Karpas-422 (cell line): ENCODE data around the gene CDA. TPM values are rescaled to one million over a fixed set of nuclear protein-coding genes. Genes with fewer than 3 reads are reported as not detected.

ENCODE experiments used
- DNase-seq: peaks from one replicate; pipeline ENCODE4 v3.0.0-alpha.2; 2015
- H2AFZ ChIP-seq: fragments of 200-600 bp; sonication (generic); 2 replicates; pipeline ENCODE4 v1.6.1; 2014; ENCODE audit warnings: antibody characterized with exemption, low read length, mixed read lengths
- H3K27ac ChIP-seq: fragments of 200-600 bp; sonication (generic); 2 replicates; pipeline ENCODE4 v1.5.1; 2014; ENCODE audit warnings: mild to moderate bottlenecking, low read length, moderate library complexity
- H3K27me3 ChIP-seq: fragments of 200-600 bp; sonication (generic); 2 replicates; pipeline ENCODE4 v1.6.1; 2014; ENCODE audit warnings: low read length, mixed read lengths
- H3K36me3 ChIP-seq: fragments of 200-600 bp; sonication (generic); 2 replicates; pipeline ENCODE4 v1.6.1; 2014; ENCODE audit warnings: low read length, mixed read lengths; ENCODE audit not compliant: insufficient read depth
- H3K4me1 ChIP-seq: fragments of 200-600 bp; sonication (generic); 2 replicates; pipeline ENCODE4 v1.6.1; 2014; ENCODE audit warnings: mild to moderate bottlenecking, low read length, mixed read lengths
- H3K4me2 ChIP-seq: fragments of 200-600 bp; sonication (generic); 2 replicates; pipeline ENCODE4 v1.6.1; 2014; ENCODE audit warnings: low read length, low read depth, mild to moderate bottlenecking; ENCODE audit not compliant: poor library complexity, severe bottlenecking
- H3K4me3 ChIP-seq: fragments of 200-600 bp; sonication (generic); 2 replicates; pipeline ENCODE4 v1.5.1; 2014; ENCODE audit warnings: mild to moderate bottlenecking, antibody characterized with exemption, low read length, mixed read lengths
- H3K79me2 ChIP-seq: fragments of 200-600 bp; sonication (generic); 2 replicates; pipeline ENCODE4 v1.6.1; 2014; ENCODE audit warnings: mild to moderate bottlenecking, low read length, mixed read lengths
- H3K9ac ChIP-seq: fragments of 200-600 bp; sonication (generic); 2 replicates; pipeline ENCODE4 v1.6.0; 2014; ENCODE audit warnings: low read length
- H3K9me2 ChIP-seq: fragments of 200-600 bp; sonication (generic), shearing (Covaris generic); replicated peaks from 2 replicates; pipeline ENCODE4 v1.6.0; 2014; ENCODE audit warnings: mild to moderate bottlenecking, low read length, moderate library complexity; ENCODE audit not compliant: insufficient read depth
- H3K9me3 ChIP-seq: fragments of 300-700, 200-600 bp; sonication (generic); 2 replicates; pipeline ENCODE4 v1.6.1; 2014; ENCODE audit warnings: low read length, mixed read lengths
- H4K20me1 ChIP-seq: fragments of 200-600 bp; sonication (generic); 2 replicates; pipeline ENCODE4 v1.6.1; 2014; ENCODE audit warnings: mild to moderate bottlenecking, antibody characterized with exemption, low read length, low read depth; ENCODE audit not compliant: insufficient read depth
- total RNA-seq: library from RNA; depleted of rRNA; stranded (reverse); fragments of >200 nt; shearing (Covaris generic); gene quantifications from 2 replicates; pipeline ENCODE4 v1.2.3, GENCODE V29; 2014; ENCODE audit warnings: low replicate concordance; rRNA removed

The CDA gene
- total RNA-seq, result not detected in 2 replicates

DNA sequence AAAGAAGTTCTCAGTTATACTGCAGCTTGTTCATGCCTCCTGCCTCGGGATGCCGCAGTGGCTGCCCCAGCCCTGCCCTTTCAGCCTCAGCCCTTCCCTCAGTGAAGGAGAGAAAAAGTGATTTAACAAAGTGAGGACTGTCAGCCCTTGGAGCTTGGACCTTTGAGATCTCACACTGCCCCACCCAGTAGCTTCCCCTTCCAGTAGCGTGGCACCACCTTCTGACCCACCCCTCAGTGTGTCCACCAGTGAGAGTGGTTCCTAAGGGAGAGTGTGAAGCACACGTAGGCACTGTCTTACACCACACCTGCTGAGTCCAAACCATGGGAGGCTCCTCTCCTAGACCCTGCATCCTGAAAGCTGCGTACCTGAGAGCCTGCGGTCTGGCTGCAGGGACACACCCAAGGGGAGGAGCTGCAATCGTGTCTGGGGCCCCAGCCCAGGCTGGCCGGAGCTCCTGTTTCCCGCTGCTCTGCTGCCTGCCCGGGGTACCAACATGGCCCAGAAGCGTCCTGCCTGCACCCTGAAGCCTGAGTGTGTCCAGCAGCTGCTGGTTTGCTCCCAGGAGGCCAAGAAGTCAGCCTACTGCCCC, at the start of gene CDA:
TSS of gene CDA (plus strand) at position 464 of the 592 bp plus-strand sequence. CDS start at position 497, 33 bp downstream.
- Histone ChIP-seq H3K27me3 (no peaks in the 10 kb centered on the region), H3K27ac (no peak within 1 kb of the TSS), H3K4me3 (no peak within 1 kb of the TSS), H2AFZ (no peak within 1 kb of the TSS), H3K9me2 (no peaks in the 10 kb centered on the region), H3K4me2 (no peak within 1 kb of the TSS), H3K79me2 (no peaks in the 10 kb centered on the region), H3K9ac (no peak within 1 kb of the TSS), H3K9me3 (no peaks in the 10 kb centered on the region), H3K36me3 (no peaks in the 10 kb centered on the region), H3K4me1 (no peaks in the 10 kb centered on the region), H4K20me1 (no peaks in the 10 kb centered on the region)
- DNase-seq, result no peak

DNA sequence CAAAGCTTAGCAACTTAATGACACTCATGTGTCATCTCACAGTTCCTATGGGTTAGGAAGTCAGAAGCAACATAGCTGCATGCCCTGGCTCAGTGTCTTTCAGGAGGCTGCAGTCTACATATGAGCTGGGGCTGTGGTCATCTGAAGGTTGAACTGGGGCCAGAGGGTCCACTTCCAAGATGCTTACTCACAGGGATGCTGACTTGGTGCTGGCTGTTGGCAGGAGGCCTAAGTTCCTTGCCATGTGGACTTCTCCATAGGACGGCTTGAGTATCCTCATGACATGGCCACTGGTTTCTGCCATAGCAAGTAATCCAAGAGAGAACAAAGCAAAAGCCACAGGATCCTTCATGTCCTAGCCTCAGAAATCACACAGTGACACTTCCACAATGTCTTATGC, 48.6 kb upstream of the CDA start:
- H3K4me3 ChIP-seq, result no peak overlapping the region
- no peak for DNase-seq
- H3K9me3 ChIP-seq, result no peaks in the 10 kb centered on the region
- no peak overlapping the region for H3K4me2 ChIP-seq
- no peak overlapping the region for H3K9ac ChIP-seq
- no peak overlapping the region for H3K27ac ChIP-seq
- H3K4me1 ChIP-seq, result no peaks in the 10 kb centered on the region
- no peak overlapping the region for H2AFZ ChIP-seq
- H4K20me1 ChIP-seq, result no peaks in the 10 kb centered on the region
- no peaks in the 10 kb centered on the region for H3K36me3 ChIP-seq
- no peaks in the 10 kb centered on the region for H3K27me3 ChIP-seq
- H3K79me2 ChIP-seq, result no peaks in the 10 kb centered on the region
- H3K9me2 ChIP-seq, result no peaks in the 10 kb centered on the region

DNA sequence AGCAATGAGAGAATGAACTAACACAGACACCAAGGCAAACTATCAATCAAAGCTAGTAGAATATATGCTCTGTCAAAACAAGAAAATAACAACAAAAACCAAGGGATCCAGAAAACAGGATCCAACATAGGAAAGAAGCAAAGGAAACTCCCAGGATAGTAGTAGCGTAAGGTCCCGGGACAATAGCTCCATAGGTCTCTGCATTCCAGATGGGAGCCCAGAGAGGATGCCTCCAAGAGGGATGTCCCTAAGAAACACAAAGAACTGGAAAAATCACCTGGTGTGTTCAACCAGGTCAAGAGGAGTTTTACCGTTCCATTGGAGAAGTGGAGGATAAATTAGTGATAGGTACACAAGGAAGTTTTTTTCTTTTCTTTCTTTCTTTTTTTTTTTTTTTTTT, 42.3 kb upstream of the CDA start:
- Histone ChIP-seq H3K27me3 (no peaks in the 10 kb centered on the region), H3K4me3 (no peak overlapping the region), H3K27ac (no peak overlapping the region), H2AFZ (no peak overlapping the region), H3K36me3 (no peaks in the 10 kb centered on the region), H3K4me1 (peaks cover 9% of the 10 kb centered on the region), H3K9me3 (no peaks in the 10 kb centered on the region), H3K9ac (no peak overlapping the region), H3K79me2 (no peaks in the 10 kb centered on the region), H3K4me2 (no peak overlapping the region), H4K20me1 (no peaks in the 10 kb centered on the region), H3K9me2 (no peaks in the 10 kb centered on the region)
- DNase-seq, result no peak

DNA sequence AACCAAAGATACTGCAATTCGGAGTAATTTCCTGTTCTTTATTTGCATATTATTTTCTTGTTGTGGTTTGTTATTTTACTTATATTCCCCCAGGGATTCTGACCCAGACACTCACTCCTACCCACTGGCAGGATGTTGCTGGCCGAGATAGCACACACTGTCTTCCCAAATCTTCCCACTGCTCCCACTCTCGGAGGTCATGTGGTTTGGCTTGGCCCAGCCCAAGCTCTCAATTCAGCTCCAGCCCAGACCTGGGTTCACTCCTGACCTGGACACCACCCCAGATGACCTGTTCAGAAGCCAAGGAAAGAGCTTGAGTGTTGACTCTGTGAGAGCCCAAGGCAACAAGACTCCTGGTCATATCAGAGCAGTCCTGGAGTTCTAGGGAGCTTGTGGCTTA, 37.7 kb upstream of the CDA start:
- H3K27ac ChIP-seq, result no peak overlapping the region
- H3K9ac ChIP-seq, result no peak overlapping the region
- no peak overlapping the region for H3K4me2 ChIP-seq
- H3K9me2 ChIP-seq, result no peaks in the 10 kb centered on the region
- no peaks in the 10 kb centered on the region for H3K79me2 ChIP-seq
- no peak for DNase-seq
- H3K9me3 ChIP-seq, result no peaks in the 10 kb centered on the region
- no peaks in the 10 kb centered on the region for H4K20me1 ChIP-seq
- no peak overlapping the region for H2AFZ ChIP-seq
- H3K4me1 ChIP-seq, result peaks cover 9% of the 10 kb centered on the region
- no peak overlapping the region for H3K4me3 ChIP-seq
- H3K36me3 ChIP-seq, result no peaks in the 10 kb centered on the region
- H3K27me3 ChIP-seq, result no peaks in the 10 kb centered on the region

- Histone ChIP-seq H2AFZ (no peak within 1 kb of the TSS), H3K27me3 (no peaks in the 10 kb centered on the region), H3K9me3 (no peaks in the 10 kb centered on the region), H3K9me2 (no peaks in the 10 kb centered on the region), H3K36me3 (no peaks in the 10 kb centered on the region), H3K27ac (no peak within 1 kb of the TSS), H3K4me3 (no peak within 1 kb of the TSS), H3K4me2 (no peak within 1 kb of the TSS), H4K20me1 (no peaks in the 10 kb centered on the region), H3K9ac (no peak within 1 kb of the TSS), H3K4me1 (peaks cover 9% of the 10 kb centered on the region), H3K79me2 (no peaks in the 10 kb centered on the region)
- DNase-seq, result no peak
Measured at GRCh38 chr1:20551945-20552727, 36.8 kb upstream of the CDA start, which contains the start of gene FAM43B. Gene FAM43B, plus strand, starts transcription at chr1:20552573. Its CDS starts 401 bp downstream, at chr1:20552974.

DNA sequence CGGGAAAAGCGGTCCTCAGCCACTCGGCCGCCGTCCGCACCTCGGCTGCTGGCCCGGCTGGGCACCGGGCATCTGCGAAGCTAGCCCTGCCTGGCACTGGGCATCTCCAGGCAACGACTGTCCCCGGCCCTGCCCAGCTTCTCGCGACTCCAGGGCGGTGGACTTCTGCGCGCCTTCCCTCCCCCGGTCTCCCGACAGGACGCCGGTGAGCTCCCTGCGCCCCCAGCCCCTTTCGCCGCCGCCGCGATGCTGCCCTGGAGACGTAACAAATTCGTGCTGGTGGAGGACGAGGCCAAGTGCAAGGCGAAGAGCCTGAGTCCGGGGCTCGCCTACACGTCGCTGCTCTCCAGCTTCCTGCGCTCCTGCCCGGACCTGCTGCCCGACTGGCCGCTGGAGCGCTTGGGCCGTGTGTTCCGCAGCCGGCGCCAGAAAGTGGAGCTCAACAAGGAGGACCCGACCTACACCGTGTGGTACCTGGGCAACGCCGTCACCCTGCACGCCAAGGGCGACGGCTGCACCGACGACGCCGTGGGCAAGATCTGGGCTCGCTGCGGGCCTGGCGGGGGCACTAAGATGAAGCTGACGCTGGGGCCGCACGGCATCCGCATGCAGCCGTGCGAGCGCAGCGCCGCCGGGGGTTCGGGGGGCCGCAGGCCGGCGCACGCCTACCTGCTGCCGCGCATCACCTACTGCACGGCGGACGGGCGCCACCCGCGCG, 36.0 kb upstream of the CDA start:
- Histone ChIP-seq H3K27me3 (no peaks in the 10 kb centered on the region), H2AFZ (no peak overlapping the region), H4K20me1 (no peaks in the 10 kb centered on the region), H3K36me3 (no peaks in the 10 kb centered on the region), H3K9me3 (no peaks in the 10 kb centered on the region), H3K79me2 (no peaks in the 10 kb centered on the region), H3K27ac (no peak overlapping the region), H3K4me3 (no peak overlapping the region), H3K4me1 (peaks cover 9% of the 10 kb centered on the region), H3K4me2 (no peak overlapping the region), H3K9ac (no peak overlapping the region), H3K9me2 (no peaks in the 10 kb centered on the region)
- no peak for DNase-seq

- no peak overlapping the region for H3K9ac ChIP-seq
- H3K4me1 ChIP-seq, result peaks cover 9% of the 10 kb centered on the region
- no peak overlapping the region for H3K27ac ChIP-seq
- no peak overlapping the region for H3K4me3 ChIP-seq
- no peaks in the 10 kb centered on the region for H3K9me3 ChIP-seq
- H3K9me2 ChIP-seq, result no peaks in the 10 kb centered on the region
- H4K20me1 ChIP-seq, result no peaks in the 10 kb centered on the region
- no peaks in the 10 kb centered on the region for H3K36me3 ChIP-seq
- no peak for DNase-seq
- H3K4me2 ChIP-seq, result no peak overlapping the region
- H3K27me3 ChIP-seq, result no peaks in the 10 kb centered on the region
- no peaks in the 10 kb centered on the region for H3K79me2 ChIP-seq
- H2AFZ ChIP-seq, result 0 out of 2 replicates have a peak overlapping the region, but pooled peaks have one; percentile 21
Measured at GRCh38 chr1:20555025-20555757, 33.7 kb upstream of the CDA start.
